HG03442 (cell line): ENCODE measurements around the gene NECTIN2.
"Not testable (repeated sequence)": the region's sequence is repeated elsewhere in the genome, so short reads cannot be mapped to it uniquely, and the experiment has no call there.

Source experiments
- ATAC-seq: cut with Tn5 transposase; IDR thresholded peaks from one replicate; pipeline ENCODE4 v1.9.1; 2021; ENCODE audit warnings: mild to moderate bottlenecking, moderate library complexity; ENCODE audit not compliant: unreplicated experiment

Gene NECTIN2

GRCh38 chr19:44882063-44882462 lies 36.0 kb downstream of the NECTIN2 start:
- ATAC-seq: no peak

GRCh38 chr19:44882619-44883397 lies 36.7 kb downstream of the NECTIN2 start:
- not testable (repeated sequence) for ATAC-seq

- no peak for ATAC-seq
These were observed 37.8 kb downstream of the NECTIN2 start for GRCh38 chr19:44883922-44884321.

- no peak for ATAC-seq
These were observed 38.5 kb downstream of the NECTIN2 start for GRCh38 chr19:44884566-44884965.

- no peak for ATAC-seq
These were observed 40.0 kb downstream of the NECTIN2 start for GRCh38 chr19:44886141-44886540.

GRCh38 chr19:44887648-44888047 lies 41.6 kb downstream of the NECTIN2 start:
- ATAC-seq: no peak

GRCh38 chr19:44888335-44888734 lies 42.2 kb downstream of the NECTIN2 start:
- ATAC-seq: not testable (repeated sequence)

GRCh38 chr19:44889830-44890365 lies 43.8 kb downstream of the NECTIN2 start:
- no peak for ATAC-seq

- ATAC-seq: peak; percentile 75
These were observed 44.4 kb downstream of the NECTIN2 start for GRCh38 chr19:44890366-44891015.

GRCh38 chr19:44891016-44891882 lies 45.2 kb downstream of the NECTIN2 start, which contains the start of gene TOMM40:
Gene TOMM40, plus strand, starts transcription at chr19:44891254. Its CDS starts 162 bp downstream, at chr19:44891416.
- peak; percentile 57 for ATAC-seq

GRCh38 chr19:44892932-44893331 lies 46.8 kb downstream of the NECTIN2 start:
- ATAC-seq: no peak

- ATAC-seq: no peak
These were observed 47.4 kb downstream of the NECTIN2 start for GRCh38 chr19:44893332-44894051.

GRCh38 chr19:44894052-44894400 lies 47.9 kb downstream of the NECTIN2 start:
- ATAC-seq: no peak

- no peak for ATAC-seq
These were observed 48.8 kb downstream of the NECTIN2 start for GRCh38 chr19:44894946-44895345.

- ATAC-seq: no peak
These were observed 51.7 kb downstream of the NECTIN2 start for GRCh38 chr19:44897835-44898234.

- no peak for ATAC-seq
These were observed 54.5 kb downstream of the NECTIN2 start for GRCh38 chr19:44900328-44901244.

GRCh38 chr19:44903216-44903601 lies 57.1 kb downstream of the NECTIN2 start:
- ATAC-seq: no peak

- no peak for ATAC-seq
These were observed 57.7 kb downstream of the NECTIN2 start for GRCh38 chr19:44903602-44904425.
